Panc1 (cell line): Measurements from ENCODE around the gene DOCK3.
"Not testable (repeated sequence)": the region's sequence is repeated elsewhere in the genome, so short reads cannot be mapped to it uniquely, and the experiment has no call there.

Experiments
- CTCF ChIP-seq: fragments of 450-650 bp; IDR thresholded peaks from 2 replicates; pipeline ENCODE4 v1.5.1; 2017; ENCODE audit warnings: mild to moderate bottlenecking
- POLR2AphosphoS5 ChIP-seq: IDR thresholded peaks from 2 replicates; pipeline ENCODE4 v1.6.1; 2012; ENCODE audit warnings: mild to moderate bottlenecking, low read depth, low read length, moderate library complexity
- SIN3A ChIP-seq: IDR thresholded peaks from 2 replicates; pipeline ENCODE4 v1.6.1; 2012; ENCODE audit warnings: low read depth, mild to moderate bottlenecking, low read length, moderate library complexity, borderline replicate concordance; ENCODE audit not compliant: insufficient read depth
- TF ChIP-seq, protein P1 (sequence below), 2 experiments: IDR thresholded peaks; 2 replicates each; pipeline ENCODE4 v1.6.1; 2011 to 2012; ENCODE audit warnings: low read depth in 2 of 2, control low read depth in 1 of 2, low read length in 1 of 2, mild to moderate bottlenecking in 1 of 2, moderate library complexity in 1 of 2; ENCODE audit not compliant: insufficient read depth in 1 of 2

- TF ChIP-seq, protein P1, sequence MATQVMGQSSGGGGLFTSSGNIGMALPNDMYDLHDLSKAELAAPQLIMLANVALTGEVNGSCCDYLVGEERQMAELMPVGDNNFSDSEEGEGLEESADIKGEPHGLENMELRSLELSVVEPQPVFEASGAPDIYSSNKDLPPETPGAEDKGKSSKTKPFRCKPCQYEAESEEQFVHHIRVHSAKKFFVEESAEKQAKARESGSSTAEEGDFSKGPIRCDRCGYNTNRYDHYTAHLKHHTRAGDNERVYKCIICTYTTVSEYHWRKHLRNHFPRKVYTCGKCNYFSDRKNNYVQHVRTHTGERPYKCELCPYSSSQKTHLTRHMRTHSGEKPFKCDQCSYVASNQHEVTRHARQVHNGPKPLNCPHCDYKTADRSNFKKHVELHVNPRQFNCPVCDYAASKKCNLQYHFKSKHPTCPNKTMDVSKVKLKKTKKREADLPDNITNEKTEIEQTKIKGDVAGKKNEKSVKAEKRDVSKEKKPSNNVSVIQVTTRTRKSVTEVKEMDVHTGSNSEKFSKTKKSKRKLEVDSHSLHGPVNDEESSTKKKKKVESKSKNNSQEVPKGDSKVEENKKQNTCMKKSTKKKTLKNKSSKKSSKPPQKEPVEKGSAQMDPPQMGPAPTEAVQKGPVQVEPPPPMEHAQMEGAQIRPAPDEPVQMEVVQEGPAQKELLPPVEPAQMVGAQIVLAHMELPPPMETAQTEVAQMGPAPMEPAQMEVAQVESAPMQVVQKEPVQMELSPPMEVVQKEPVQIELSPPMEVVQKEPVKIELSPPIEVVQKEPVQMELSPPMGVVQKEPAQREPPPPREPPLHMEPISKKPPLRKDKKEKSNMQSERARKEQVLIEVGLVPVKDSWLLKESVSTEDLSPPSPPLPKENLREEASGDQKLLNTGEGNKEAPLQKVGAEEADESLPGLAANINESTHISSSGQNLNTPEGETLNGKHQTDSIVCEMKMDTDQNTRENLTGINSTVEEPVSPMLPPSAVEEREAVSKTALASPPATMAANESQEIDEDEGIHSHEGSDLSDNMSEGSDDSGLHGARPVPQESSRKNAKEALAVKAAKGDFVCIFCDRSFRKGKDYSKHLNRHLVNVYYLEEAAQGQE (IDR thresholded peaks at IDR 0.05; ENCODE audit: insufficient read depth in 1 of 2, low read depth in 2 of 2, low read length in 1 of 2): not testable (repeated sequence)
- TF ChIP-seq SIN3A, CTCF, POLR2AphosphoS5: not testable (repeated sequence)
These were observed 129.6 kb downstream of the DOCK3 start for GRCh38 chr3:50804376-50804775.
